DMS 273 treated with DMSO at 0.1 percent for 48 hours (cell line): Measurements from ENCODE around the gene VWCE.

Experiments
- DNase-seq: peaks from one replicate; lab custom pipeline; 2025; lab: John Stamatoyannopoulos, UW

VWCE gene

GRCh38 chr11:61329871-61330270 is 34.8 kb upstream of the VWCE start:
- DNase-seq: no peak

- DNase-seq: no peak
These were observed 33.2 kb upstream of the VWCE start for GRCh38 chr11:61328351-61328750.

- DNase-seq: no peak
These were observed 32.6 kb upstream of the VWCE start for GRCh38 chr11:61327669-61328071.

GRCh38 chr11:61325649-61326414 is 30.7 kb upstream of the VWCE start:
- peak; percentile 9 for DNase-seq

GRCh38 chr11:61315260-61315659 is 20.1 kb upstream of the VWCE start:
- DNase-seq: no peak

GRCh38 chr11:61310749-61311148 is 15.6 kb upstream of the VWCE start:
- no peak for DNase-seq

- DNase-seq: no peak
These were observed 14.6 kb upstream of the VWCE start for GRCh38 chr11:61309739-61310138.

- no peak for DNase-seq
These were observed 14.0 kb upstream of the VWCE start for GRCh38 chr11:61309141-61309540.

- no peak for DNase-seq
These were observed 12.2 kb upstream of the VWCE start for GRCh38 chr11:61307354-61307753.

GRCh38 chr11:61306221-61306620 is 11.1 kb upstream of the VWCE start:
- no peak for DNase-seq

- no peak for DNase-seq
These were observed 10.3 kb upstream of the VWCE start for GRCh38 chr11:61305417-61305816.

- DNase-seq: no peak
These were observed 8.6 kb upstream of the VWCE start for GRCh38 chr11:61303725-61304124.

GRCh38 chr11:61302550-61302949 is 7.4 kb upstream of the VWCE start:
- no peak for DNase-seq

GRCh38 chr11:61298663-61299244 is 3.6 kb upstream of the VWCE start:
- DNase-seq: no peak

- DNase-seq: no peak
These were observed 2.6 kb upstream of the VWCE start for GRCh38 chr11:61297746-61298145.

GRCh38 chr11:61297341-61297740 is 2.2 kb upstream of the VWCE start:
- no peak for DNase-seq

- peak; percentile 22 for DNase-seq
These were observed 445 bp upstream of the VWCE start for GRCh38 chr11:61295596-61295926.

GRCh38 chr11:61293867-61294716 is 1.0 kb downstream of the VWCE start:
- DNase-seq: peak; percentile 12

- no peak for DNase-seq
These were observed 2.8 kb downstream of the VWCE start for GRCh38 chr11:61292356-61292755.

GRCh38 chr11:61290905-61291690 is 4.0 kb downstream of the VWCE start:
- no peak for DNase-seq

- no peak for DNase-seq
These were observed 7.7 kb downstream of the VWCE start for GRCh38 chr11:61287338-61287977.

GRCh38 chr11:61283613-61284012 is 11.5 kb downstream of the VWCE start:
- no peak for DNase-seq
